Tibial nerve (tissue), 4 donors: Measurements from ENCODE around the gene VEGFA. TPM values are rescaled to one million over a fixed set of nuclear protein-coding genes. Genes with fewer than 3 reads are reported as not detected.

Experiments
- DNase-seq, 2 donors: peaks; one replicate each; pipeline ENCODE4 v3.0.0-alpha.2; 2019; ENCODE audit warnings: low spot score in 2 of 2
- H3K27ac ChIP-seq, 4 donors: fragments of 200-600 bp; sonication (generic) in 3 of 4; one replicate each; pipeline ENCODE4 v1.5.1; 2017 to 2019; ENCODE audit warnings: mild to moderate bottlenecking in 1 of 4
- H3K27me3 ChIP-seq, 2 donors: fragments of 200-600 bp; sonication (generic) in 1 of 2; one replicate each; pipeline versions ENCODE4 v1.5.1 to v1.6.0; 2017 to 2019
- H3K36me3 ChIP-seq, 3 donors: fragments of 200-600 bp; sonication (generic); one replicate each; pipeline ENCODE4 v1.5.1; 2018 to 2019
- H3K4me1 ChIP-seq, 4 donors: fragments of 200-600 bp; sonication (generic) in 3 of 4; one replicate each; pipeline ENCODE4 v1.5.1; 2017 to 2019
- H3K4me3 ChIP-seq, 4 donors: fragments of 200-600 bp; sonication (generic) in 3 of 4; one replicate each; pipeline ENCODE4 v1.5.1; 2017 to 2019; ENCODE audit warnings: mild to moderate bottlenecking in 1 of 4, moderate library complexity in 1 of 4
- H3K9me3 ChIP-seq, 4 donors: fragments of 200-600 bp; sonication (generic) in 3 of 4; one replicate each; pipeline ENCODE4 v1.5.1; 2017 to 2019
- CTCF ChIP-seq, 5 experiments: fragments of 200-600 bp in 3 of 5; fragments of 450-650 bp in 2 of 5; sonication (generic) in 3 of 5; IDR thresholded peaks; one replicate each; pipeline ENCODE4 v1.5.1; 2016 to 2019; ENCODE audit warnings: antibody characterized with exemption in 5 of 5, mild to moderate bottlenecking in 3 of 5, moderate library complexity in 2 of 5
- EP300 ChIP-seq, 2 donors: sonication (generic); formaldehyde crosslinking; IDR thresholded peaks; one replicate each; pipeline ENCODE4 v1.6.1; 2017; ENCODE audit warnings: antibody characterized with exemption in 2 of 2, mild to moderate bottlenecking in 1 of 2
- POLR2A ChIP-seq, 2 donors: fragments of 450-650 bp; IDR thresholded peaks; one replicate each; pipeline ENCODE4 v1.6.1; 2017; ENCODE audit warnings: antibody characterized with exemption in 2 of 2, mild to moderate bottlenecking in 2 of 2, moderate library complexity in 2 of 2
- WGBS, 2 donors: methylation state at CpG; one replicate each; pipeline ENCODE4 v1.1.5; 2018; 5-methylcytosine and 5-hydroxymethylcytosine counted together
- total RNA-seq, 4 donors: library from RNA; depleted of rRNA; stranded (reverse); fragments of >200 nt; gene quantifications; one replicate each; pipeline ENCODE4 v1.1.0, GENCODE V29; 2016

Gene VEGFA
- total RNA-seq, 4 donors from 2014 or later = 175 to 220 (median 177) TPM

GRCh38 chr6:43824703-43825064, 54.7 kb downstream of the VEGFA start:
- Histone ChIP-seq H3K4me1 (no peaks in the 10 kb centered on the region), H3K4me3 (no peak overlapping the region), H3K9me3 (no peaks in the 10 kb centered on the region), H3K27me3 (no peaks in the 10 kb centered on the region), H3K27ac (no peak overlapping the region), H3K36me3 (no peaks in the 10 kb centered on the region)
- TF ChIP-seq POLR2A (IDR thresholded peaks at IDR 0.05) (no peak), EP300 (IDR thresholded peaks at IDR 0.05) (no peak), CTCF (IDR thresholded peaks at IDR 0.05) (no peak)
- 41 to 53% methylated on average over 2 of the region's 2 CpGs for WGBS, 2 donors
- no peak for DNase-seq

GRCh38 chr6:43825187-43826115, 55.4 kb downstream of the VEGFA start:
- Histone ChIP-seq H3K4me1 (no peaks in the 10 kb centered on the region), H3K36me3 (no peaks in the 10 kb centered on the region), H3K4me3 (no peak overlapping the region), H3K9me3 (no peaks in the 10 kb centered on the region), H3K27ac (no peak overlapping the region), H3K27me3 (no peaks in the 10 kb centered on the region)
- WGBS, 2 donors = 75 to 84% methylated on average over 6 to 15 of the region's 16 CpGs
- DNase-seq = no peak
- no peak for TF ChIP-seq POLR2A (IDR thresholded peaks at IDR 0.05)
- TF ChIP-seq CTCF (IDR thresholded peaks at IDR 0.05) = no peak
- no peak for TF ChIP-seq EP300 (IDR thresholded peaks at IDR 0.05)

GRCh38 chr6:43826730-43827129, 56.7 kb downstream of the VEGFA start:
- Histone ChIP-seq H3K27me3 (no peaks in the 10 kb centered on the region), H3K4me3 (no peak overlapping the region), H3K9me3 (no peaks in the 10 kb centered on the region), H3K27ac (no peak overlapping the region), H3K36me3 (no peaks in the 10 kb centered on the region), H3K4me1 (no peaks in the 10 kb centered on the region)
- no peak for DNase-seq
- WGBS, 2 donors = 72 to 79% methylated on average over 4 of the region's 4 CpGs
- TF ChIP-seq POLR2A (IDR thresholded peaks at IDR 0.05) = no peak
- TF ChIP-seq CTCF (IDR thresholded peaks at IDR 0.05) = no peak
- no peak for TF ChIP-seq EP300 (IDR thresholded peaks at IDR 0.05)

- H3K27ac ChIP-seq = no peak overlapping the region
- no peak for DNase-seq
- no peak for TF ChIP-seq POLR2A (IDR thresholded peaks at IDR 0.05)
- TF ChIP-seq CTCF (IDR thresholded peaks at IDR 0.05) = no peak
- TF ChIP-seq EP300 (IDR thresholded peaks at IDR 0.05) = no peak
- WGBS, 2 donors = 82 to 86% methylated on average over 8 to 10 of the region's 10 CpGs
- H3K36me3 ChIP-seq = no peaks in the 10 kb centered on the region
- no peaks in the 10 kb centered on the region for H3K9me3 ChIP-seq
- no peak overlapping the region for H3K4me3 ChIP-seq
- H3K27me3 ChIP-seq = no peaks in the 10 kb centered on the region
- H3K4me1 ChIP-seq = no peaks in the 10 kb centered on the region
Measured at GRCh38 chr6:43827898-43828297, 57.9 kb downstream of the VEGFA start.

GRCh38 chr6:43828711-43829110, 58.7 kb downstream of the VEGFA start:
- Histone ChIP-seq H3K9me3 (no peaks in the 10 kb centered on the region), H3K27ac (no peak overlapping the region), H3K4me3 (no peak overlapping the region), H3K27me3 (no peaks in the 10 kb centered on the region), H3K36me3 (no peaks in the 10 kb centered on the region), H3K4me1 (no peaks in the 10 kb centered on the region)
- TF ChIP-seq POLR2A (IDR thresholded peaks at IDR 0.05) = no peak
- TF ChIP-seq CTCF (IDR thresholded peaks at IDR 0.05) = no peak
- TF ChIP-seq EP300 (IDR thresholded peaks at IDR 0.05) = no peak
- WGBS, 2 donors = 62 to 85% methylated on average over 4 of the region's 4 CpGs
- DNase-seq = no peak
